Sigmoid colon (tissue), 3 donors: ENCODE results near the gene ARCN1.

ENCODE experiments used
- POLR2A ChIP-seq, 2 donors: fragments of 450-650 bp; IDR thresholded peaks; one replicate each; pipeline ENCODE4 v1.6.1; 2016; ENCODE audit warnings: antibody characterized with exemption in 2 of 2, mild to moderate bottlenecking in 2 of 2, moderate library complexity in 2 of 2
- TF ChIP-seq, protein P1 (sequence below), 4 experiments: fragments of 450-650 bp in 3 of 4; fragments of 200-600 bp in 1 of 4; IDR thresholded peaks; one replicate each; pipeline ENCODE4 v1.5.1; 2016 to 2019; ENCODE audit warnings: antibody characterized with exemption in 4 of 4, mild to moderate bottlenecking in 3 of 4, moderate library complexity in 2 of 4

DNA sequence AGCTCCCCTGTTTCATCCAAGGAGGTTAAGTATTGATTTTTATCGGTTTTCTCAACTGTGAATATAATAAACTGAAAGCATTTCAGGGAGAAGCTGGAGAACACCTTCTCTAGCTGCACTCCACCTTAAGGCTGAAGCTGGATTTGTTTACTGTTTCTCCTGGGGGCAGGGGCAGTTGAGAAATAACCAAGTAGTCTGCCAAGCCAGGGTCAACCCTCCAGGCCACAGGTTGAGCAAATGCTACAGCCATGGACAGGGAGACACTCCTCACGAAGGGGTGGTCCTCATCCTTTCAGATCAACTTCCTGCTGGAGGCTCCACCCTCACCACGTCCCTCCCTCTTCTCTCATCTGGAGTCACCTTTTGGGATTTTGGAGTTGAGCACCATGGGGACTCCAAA lies 45.1 kb upstream of the ARCN1 start, which contains the start of gene TTC36:
- no peak for TF ChIP-seq POLR2A (IDR thresholded peaks at IDR 0.05)
- TF ChIP-seq, protein P1, sequence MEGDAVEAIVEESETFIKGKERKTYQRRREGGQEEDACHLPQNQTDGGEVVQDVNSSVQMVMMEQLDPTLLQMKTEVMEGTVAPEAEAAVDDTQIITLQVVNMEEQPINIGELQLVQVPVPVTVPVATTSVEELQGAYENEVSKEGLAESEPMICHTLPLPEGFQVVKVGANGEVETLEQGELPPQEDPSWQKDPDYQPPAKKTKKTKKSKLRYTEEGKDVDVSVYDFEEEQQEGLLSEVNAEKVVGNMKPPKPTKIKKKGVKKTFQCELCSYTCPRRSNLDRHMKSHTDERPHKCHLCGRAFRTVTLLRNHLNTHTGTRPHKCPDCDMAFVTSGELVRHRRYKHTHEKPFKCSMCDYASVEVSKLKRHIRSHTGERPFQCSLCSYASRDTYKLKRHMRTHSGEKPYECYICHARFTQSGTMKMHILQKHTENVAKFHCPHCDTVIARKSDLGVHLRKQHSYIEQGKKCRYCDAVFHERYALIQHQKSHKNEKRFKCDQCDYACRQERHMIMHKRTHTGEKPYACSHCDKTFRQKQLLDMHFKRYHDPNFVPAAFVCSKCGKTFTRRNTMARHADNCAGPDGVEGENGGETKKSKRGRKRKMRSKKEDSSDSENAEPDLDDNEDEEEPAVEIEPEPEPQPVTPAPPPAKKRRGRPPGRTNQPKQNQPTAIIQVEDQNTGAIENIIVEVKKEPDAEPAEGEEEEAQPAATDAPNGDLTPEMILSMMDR (IDR thresholded peaks at IDR 0.05) = no peak
